ENCODE data around the gene MRTFA. TPM values are rescaled to one million over a fixed set of nuclear protein-coding genes. Genes with fewer than 3 reads are reported as not detected.
"Not testable (repeated sequence)": the region's sequence is repeated elsewhere in the genome, so short reads cannot be mapped to it uniquely, and the experiment has no call there.

MRTFA gene
- total RNA-seq, 1 donor from 2014 or later = 26.4 TPM

- ATAC-seq (ENCODE audit: poor library complexity) (no peak), DNase-seq (no peak)
- intact Hi-C loops (cut with DNase I) = no loop called here
Observed at GRCh38 chr22:40610329-40610850, 26.1 kb downstream of the MRTFA start.

- intact Hi-C loops (cut with DNase I) = no loop called here
Observed at GRCh38 chr22:40609216-40609615, 27.3 kb downstream of the MRTFA start.

GRCh38 chr22:40607506-40607905 is 29.0 kb downstream of the MRTFA start:
- ATAC-seq (ENCODE audit: poor library complexity) = no peak
- DNase-seq = no peak
- intact Hi-C loops (cut with DNase I) = no loop called here

More at GRCh38 chr22:40609216-40609615, 27.3 kb downstream of the MRTFA start:
- ATAC-seq (ENCODE audit: poor library complexity) (no peak), DNase-seq (no peak)

GRCh38 chr22:40606306-40606705 is 30.2 kb downstream of the MRTFA start:
- intact Hi-C loops (cut with DNase I) = no loop called here
- ATAC-seq (ENCODE audit: poor library complexity) (peak; percentile 24), DNase-seq (no peak)

- DNase-seq (no peak), ATAC-seq (ENCODE audit: poor library complexity) (no peak)
- intact Hi-C loops (cut with DNase I) = no loop called here
Observed at GRCh38 chr22:40605761-40606160, 30.8 kb downstream of the MRTFA start.

- DNase-seq (no peak), ATAC-seq (ENCODE audit: poor library complexity) (no peak)
- intact Hi-C loops (cut with DNase I) = no loop called here
Observed at GRCh38 chr22:40603088-40603605, 33.4 kb downstream of the MRTFA start.

- no peak for ATAC-seq (ENCODE audit: poor library complexity)
- intact Hi-C loops (cut with DNase I) = no loop called here
- DNase-seq = no peak
Observed at GRCh38 chr22:40602231-40602630, 34.3 kb downstream of the MRTFA start.

- DNase-seq (no peak), ATAC-seq (ENCODE audit: poor library complexity) (no peak)
- intact Hi-C loops (cut with DNase I) = no loop called here
Observed at GRCh38 chr22:40599731-40600130, 36.8 kb downstream of the MRTFA start.

GRCh38 chr22:40598712-40599111 is 37.8 kb downstream of the MRTFA start:
- ATAC-seq (ENCODE audit: poor library complexity); DNase-seq; intact Hi-C loops (cut with DNase I): not testable (repeated sequence)

- ATAC-seq (ENCODE audit: poor library complexity) (no peak), DNase-seq (no peak)
- intact Hi-C loops (cut with DNase I) = no loop called here
Observed at GRCh38 chr22:40597526-40598430, 38.7 kb downstream of the MRTFA start.

GRCh38 chr22:40595497-40596234 is 40.9 kb downstream of the MRTFA start:
- ATAC-seq (ENCODE audit: poor library complexity) (peak; percentile 52), DNase-seq (no peak)
- intact Hi-C loops (cut with DNase I) = no loop called here

GRCh38 chr22:40594924-40595323 is 41.6 kb downstream of the MRTFA start:
- DNase-seq (no peak), ATAC-seq (ENCODE audit: poor library complexity) (no peak)
- intact Hi-C loops (cut with DNase I) = no loop called here

GRCh38 chr22:40594346-40594745 is 42.2 kb downstream of the MRTFA start:
- intact Hi-C loops (cut with DNase I) = no loop called here
- no peak for ATAC-seq (ENCODE audit: poor library complexity)

GRCh38 chr22:40593460-40594273 is 42.9 kb downstream of the MRTFA start:
- intact Hi-C loops (cut with DNase I) = no loop called here
- DNase-seq (no peak), ATAC-seq (ENCODE audit: poor library complexity) (peak; percentile 79)

More at GRCh38 chr22:40594346-40594745, 42.2 kb downstream of the MRTFA start:
- no peak for DNase-seq

GRCh38 chr22:40592352-40593113 is 44.0 kb downstream of the MRTFA start:
- ATAC-seq (ENCODE audit: poor library complexity) (no peak), DNase-seq (no peak)
- intact Hi-C loops (cut with DNase I) = no loop called here

GRCh38 chr22:40588726-40589125 is 47.8 kb downstream of the MRTFA start:
- ATAC-seq (ENCODE audit: poor library complexity) (no peak), DNase-seq (no peak)

GRCh38 chr22:40586781-40587180 is 49.7 kb downstream of the MRTFA start:
- intact Hi-C loops (cut with DNase I) = no loop called here
- no peak for DNase-seq
- no peak for ATAC-seq (ENCODE audit: poor library complexity)

More at GRCh38 chr22:40588726-40589125, 47.8 kb downstream of the MRTFA start:
- intact Hi-C loops (cut with DNase I) = no loop called here

GRCh38 chr22:40585310-40585751 is 51.2 kb downstream of the MRTFA start:
- ATAC-seq (ENCODE audit: poor library complexity) = no peak
- DNase-seq = no peak
- intact Hi-C loops (cut with DNase I) = no loop called here

Measured in Right ventricle myocardium superior (tissue), 1 donor.